ENCODE measurements around the gene NLRP3.

The NLRP3 gene

GRCh38 chr1:247407180-247407616, 8.8 kb upstream of the NLRP3 start:
- Histone ChIP-seq H3K9me3 (ENCODE audit: control insufficient read depth, insufficient read depth, low read length) (no peaks in the 10 kb centered on the region), H3K4me1 (ENCODE audit: insufficient read depth, low read length) (no peaks in the 10 kb centered on the region), H3K9ac (ENCODE audit: low read depth, low read length) (no peak overlapping the region), H3K36me3 (ENCODE audit: insufficient read depth, low read length) (no peaks in the 10 kb centered on the region)

- no peaks in the 10 kb centered on the region for H3K4me1 ChIP-seq (ENCODE audit: insufficient read depth, low read length)
- no peak overlapping the region for H3K9ac ChIP-seq (ENCODE audit: low read depth, low read length)
- H3K36me3 ChIP-seq (ENCODE audit: insufficient read depth, low read length) = no peaks in the 10 kb centered on the region
- H3K9me3 ChIP-seq (ENCODE audit: control insufficient read depth, insufficient read depth, low read length) = no peaks in the 10 kb centered on the region
These were observed 7.9 kb upstream of the NLRP3 start for GRCh38 chr1:247408100-247408499.

- H3K36me3 ChIP-seq (ENCODE audit: insufficient read depth, low read length) = no peaks in the 10 kb centered on the region
- H3K9ac ChIP-seq (ENCODE audit: low read depth, low read length) = no peak overlapping the region
- no peaks in the 10 kb centered on the region for H3K9me3 ChIP-seq (ENCODE audit: control insufficient read depth, insufficient read depth, low read length)
- no peaks in the 10 kb centered on the region for H3K4me1 ChIP-seq (ENCODE audit: insufficient read depth, low read length)
These were observed 6.0 kb upstream of the NLRP3 start for GRCh38 chr1:247409869-247410544.

- Histone ChIP-seq H3K9me3 (ENCODE audit: control insufficient read depth, insufficient read depth, low read length) (no peaks in the 10 kb centered on the region), H3K9ac (ENCODE audit: low read depth, low read length) (no peak overlapping the region), H3K36me3 (ENCODE audit: insufficient read depth, low read length) (no peaks in the 10 kb centered on the region), H3K4me1 (ENCODE audit: insufficient read depth, low read length) (no peaks in the 10 kb centered on the region)
These were observed 4.2 kb upstream of the NLRP3 start for GRCh38 chr1:247411621-247412327.

- H3K4me1 ChIP-seq (ENCODE audit: insufficient read depth, low read length) = no peaks in the 10 kb centered on the region
- H3K36me3 ChIP-seq (ENCODE audit: insufficient read depth, low read length) = no peaks in the 10 kb centered on the region
- no peaks in the 10 kb centered on the region for H3K9me3 ChIP-seq (ENCODE audit: control insufficient read depth, insufficient read depth, low read length)
- no peak overlapping the region for H3K9ac ChIP-seq (ENCODE audit: low read depth, low read length)
These were observed 1.9 kb downstream of the NLRP3 start for GRCh38 chr1:247417831-247418230.

- no peaks in the 10 kb centered on the region for H3K9me3 ChIP-seq (ENCODE audit: control insufficient read depth, insufficient read depth, low read length)
- H3K36me3 ChIP-seq (ENCODE audit: insufficient read depth, low read length) = no peaks in the 10 kb centered on the region
- H3K9ac ChIP-seq (ENCODE audit: low read depth, low read length) = no peak overlapping the region
- no peaks in the 10 kb centered on the region for H3K4me1 ChIP-seq (ENCODE audit: insufficient read depth, low read length)
These were observed 3.4 kb downstream of the NLRP3 start for GRCh38 chr1:247419336-247419735.

GRCh38 chr1:247421074-247421473, 5.1 kb downstream of the NLRP3 start:
- Histone ChIP-seq H3K4me1 (ENCODE audit: insufficient read depth, low read length) (no peaks in the 10 kb centered on the region), H3K9ac (ENCODE audit: low read depth, low read length) (no peak overlapping the region), H3K36me3 (ENCODE audit: insufficient read depth, low read length) (no peaks in the 10 kb centered on the region), H3K9me3 (ENCODE audit: control insufficient read depth, insufficient read depth, low read length) (no peaks in the 10 kb centered on the region)

- Histone ChIP-seq H3K4me1 (ENCODE audit: insufficient read depth, low read length) (no peaks in the 10 kb centered on the region), H3K9ac (ENCODE audit: low read depth, low read length) (no peak overlapping the region), H3K36me3 (ENCODE audit: insufficient read depth, low read length) (no peaks in the 10 kb centered on the region), H3K9me3 (ENCODE audit: control insufficient read depth, insufficient read depth, low read length) (no peaks in the 10 kb centered on the region)
These were observed 13.5 kb downstream of the NLRP3 start for GRCh38 chr1:247429496-247429895.

GRCh38 chr1:247430434-247430833, 14.5 kb downstream of the NLRP3 start:
- Histone ChIP-seq H3K9ac (ENCODE audit: low read depth, low read length) (no peak overlapping the region), H3K9me3 (ENCODE audit: control insufficient read depth, insufficient read depth, low read length) (no peaks in the 10 kb centered on the region), H3K4me1 (ENCODE audit: insufficient read depth, low read length) (no peaks in the 10 kb centered on the region), H3K36me3 (ENCODE audit: insufficient read depth, low read length) (no peaks in the 10 kb centered on the region)

GRCh38 chr1:247431643-247432042, 15.7 kb downstream of the NLRP3 start:
- H3K9ac ChIP-seq (ENCODE audit: low read depth, low read length) = no peak overlapping the region
- no peaks in the 10 kb centered on the region for H3K4me1 ChIP-seq (ENCODE audit: insufficient read depth, low read length)
- no peaks in the 10 kb centered on the region for H3K36me3 ChIP-seq (ENCODE audit: insufficient read depth, low read length)
- H3K9me3 ChIP-seq (ENCODE audit: control insufficient read depth, insufficient read depth, low read length) = no peaks in the 10 kb centered on the region

- H3K9ac ChIP-seq (ENCODE audit: low read depth, low read length) = no peak overlapping the region
- no peaks in the 10 kb centered on the region for H3K4me1 ChIP-seq (ENCODE audit: insufficient read depth, low read length)
- no peaks in the 10 kb centered on the region for H3K36me3 ChIP-seq (ENCODE audit: insufficient read depth, low read length)
- H3K9me3 ChIP-seq (ENCODE audit: control insufficient read depth, insufficient read depth, low read length) = no peaks in the 10 kb centered on the region
These were observed 18.0 kb downstream of the NLRP3 start for GRCh38 chr1:247434005-247434404.

GRCh38 chr1:247435030-247435758, 19.2 kb downstream of the NLRP3 start:
- Histone ChIP-seq H3K36me3 (ENCODE audit: insufficient read depth, low read length) (no peaks in the 10 kb centered on the region), H3K4me1 (ENCODE audit: insufficient read depth, low read length) (no peaks in the 10 kb centered on the region), H3K9ac (ENCODE audit: low read depth, low read length) (no peak overlapping the region), H3K9me3 (ENCODE audit: control insufficient read depth, insufficient read depth, low read length) (no peaks in the 10 kb centered on the region)

GRCh38 chr1:247435759-247436147, 19.8 kb downstream of the NLRP3 start:
- no peak overlapping the region for H3K9ac ChIP-seq (ENCODE audit: low read depth, low read length)

GRCh38 chr1:247437551-247438505, 21.9 kb downstream of the NLRP3 start:
- H3K9me3 ChIP-seq (ENCODE audit: control insufficient read depth, insufficient read depth, low read length) = no peaks in the 10 kb centered on the region
- no peaks in the 10 kb centered on the region for H3K4me1 ChIP-seq (ENCODE audit: insufficient read depth, low read length)
- H3K9ac ChIP-seq (ENCODE audit: low read depth, low read length) = no peak overlapping the region
- no peaks in the 10 kb centered on the region for H3K36me3 ChIP-seq (ENCODE audit: insufficient read depth, low read length)

More at GRCh38 chr1:247435759-247436147, 19.8 kb downstream of the NLRP3 start:
- Histone ChIP-seq H3K9me3 (ENCODE audit: control insufficient read depth, insufficient read depth, low read length) (no peaks in the 10 kb centered on the region), H3K36me3 (ENCODE audit: insufficient read depth, low read length) (no peaks in the 10 kb centered on the region), H3K4me1 (ENCODE audit: insufficient read depth, low read length) (no peaks in the 10 kb centered on the region)
